Transverse colon (tissue), 4 donors: ENCODE results near the gene FXYD3. TPM values are rescaled to one million over a fixed set of nuclear protein-coding genes. Genes with fewer than 3 reads are reported as not detected.

Experiments used
- DNase-seq: peaks from one replicate; pipeline ENCODE4 v3.0.0-alpha.2; 2019
- H3K27ac ChIP-seq, 4 donors: fragments of 200-600 bp; sonication (generic); 2 replicates each; pipeline ENCODE4 v1.5.1; 2016 to 2018; ENCODE audit warnings: inconsistent platforms in 4 of 4
- H3K27me3 ChIP-seq: fragments of 200-600 bp; sonication (generic); 2 replicates; pipeline ENCODE4 v1.5.1; 2017; ENCODE audit warnings: inconsistent platforms
- H3K36me3 ChIP-seq, 4 donors: fragments of 200-600 bp; sonication (generic); 2 replicates each; pipeline ENCODE4 v1.5.1; 2017 to 2019; ENCODE audit warnings: inconsistent platforms in 4 of 4
- H3K4me1 ChIP-seq, 4 donors: fragments of 200-600 bp; sonication (generic); 2 replicates each; pipeline ENCODE4 v1.5.1; 2017 to 2020; ENCODE audit warnings: inconsistent platforms in 4 of 4
- H3K4me3 ChIP-seq, 4 donors: fragments of 200-600 bp; sonication (generic); 1 replicate in 1 of 4; 2 replicates in 3 of 4; pipeline versions ENCODE4 v1.5.1 to v1.6.1; 2017 to 2019; ENCODE audit warnings: inconsistent platforms in 4 of 4
- H3K9me3 ChIP-seq, 2 donors: fragments of 200-600 bp; sonication (generic); 2 replicates each; pipeline ENCODE4 v1.5.1; 2017 to 2019; ENCODE audit warnings: inconsistent platforms in 2 of 2
- CTCF ChIP-seq, 5 experiments: fragments of 200-600 bp in 3 of 5; fragments of 450-650 bp in 2 of 5; sonication (generic) in 3 of 5; IDR thresholded peaks; 1 replicate in 2 of 5; 2 replicates in 3 of 5; pipeline ENCODE4 v1.5.1; 2016 to 2017; ENCODE audit warnings: antibody characterized with exemption in 5 of 5, inconsistent platforms in 3 of 5, mild to moderate bottlenecking in 2 of 5, moderate library complexity in 1 of 5
- EP300 ChIP-seq: sonication (generic); formaldehyde crosslinking; IDR thresholded peaks from one replicate; pipeline ENCODE4 v1.6.1; 2017; ENCODE audit warnings: antibody characterized with exemption, low read depth
- POLR2A ChIP-seq: fragments of 450-650 bp; IDR thresholded peaks from one replicate; pipeline ENCODE4 v1.6.1; 2016; ENCODE audit warnings: antibody characterized with exemption, mild to moderate bottlenecking, moderate library complexity
- POLR2AphosphoS5 ChIP-seq, 3 donors: sonication (generic); formaldehyde crosslinking; IDR thresholded peaks; one replicate each; pipeline ENCODE4 v1.6.1; 2016; ENCODE audit warnings: antibody characterized with exemption in 3 of 3
- WGBS, 2 donors: methylation state at CpG; one replicate each; pipeline ENCODE4 v1.1.5; 2018; ENCODE audit warnings: low coverage in 1 of 2; 5-methylcytosine and 5-hydroxymethylcytosine counted together
- in situ Hi-C, 4 donors: fragments of 200-750 bp; cut with MboI; loops; one replicate each; pipeline versions ENCODE4 v1.15.0 to v1.15.1; 2017; ENCODE audit warnings: low sequenced_read_pairs in 3 of 4, low pct_ligation_motif_present in 1 of 4, low pct_unique_long_range_greater_than_20kb in 1 of 4
- intact Hi-C: fragments of 100-400 bp; cut with DNase I; formaldehyde crosslinking; loops from one replicate; pipeline ENCODE4 v1.15.1; 2023; ENCODE audit warnings: low total_unique reads
- total RNA-seq, 4 donors: library from RNA; depleted of rRNA; stranded (reverse); fragments of >200 nt; gene quantifications; one replicate each; pipeline ENCODE4 v1.1.0, GENCODE V29; 2016

FXYD3 gene
- total RNA-seq, 4 donors from 2014 or later, result 1,678 to 4,641 (median 3,622) TPM

- Histone ChIP-seq H3K4me1 (peaks cover 7 to 26% (median 18%) of the 10 kb centered on the region in 4 donors), H3K36me3 (peaks cover 0 to 6% (median 0%) of the 10 kb centered on the region in 4 donors), H3K4me3 (no peak overlapping the region), H3K27ac (no peak overlapping the region), H3K27me3 (peaks cover 48% of the 10 kb centered on the region), H3K9me3 (no peaks in the 10 kb centered on the region)
- TF ChIP-seq POLR2AphosphoS5 (IDR thresholded peaks at IDR 0.05), result no peak
- TF ChIP-seq CTCF (IDR thresholded peaks at IDR 0.05), result no peak
- no peak for TF ChIP-seq EP300
- no peak for TF ChIP-seq POLR2A
- no peak for DNase-seq
- intact Hi-C loops (no loop called here), in situ Hi-C loops (no loop called here)
- 82 to 92% methylated on average over 2 to 7 of the region's 7 CpGs for WGBS, 2 donors
These were observed 41.0 kb downstream of the FXYD3 start for GRCh38 chr19:35156673-35157014.

GRCh38 chr19:35157431-35157830 lies 41.8 kb downstream of the FXYD3 start:
- Histone ChIP-seq H3K9me3 (no peaks in the 10 kb centered on the region), H3K36me3 (peaks cover 0 to 6% (median 0%) of the 10 kb centered on the region in 4 donors), H3K4me1 (peaks cover 7 to 26% (median 18%) of the 10 kb centered on the region in 4 donors), H3K27me3 (peaks cover 40% of the 10 kb centered on the region), H3K27ac (no peak overlapping the region), H3K4me3 (no peak overlapping the region)
- no peak for DNase-seq
- 90 to 100% methylated on average over 1 to 4 of the region's 4 CpGs for WGBS, 2 donors
- in situ Hi-C loops, result no loop called here
- TF ChIP-seq CTCF (IDR thresholded peaks at IDR 0.05) (no peak), POLR2A (no peak), POLR2AphosphoS5 (IDR thresholded peaks at IDR 0.05) (no peak), EP300 (no peak)
- intact Hi-C loops, result no loop called here

GRCh38 chr19:35159606-35160005 lies 44.0 kb downstream of the FXYD3 start:
- Histone ChIP-seq H3K4me1 (peaks cover 0 to 12% (median 6%) of the 10 kb centered on the region in 4 donors), H3K9me3 (no peaks in the 10 kb centered on the region), H3K27ac (no peak overlapping the region), H3K27me3 (peaks cover 22% of the 10 kb centered on the region), H3K36me3 (peaks cover 0 to 13% (median 0%) of the 10 kb centered on the region in 4 donors), H3K4me3 (no peak overlapping the region)
- DNase-seq, result no peak
- in situ Hi-C loops, result no loop called here
- TF ChIP-seq CTCF (IDR thresholded peaks at IDR 0.05), result no peak
- TF ChIP-seq POLR2A, result no peak
- no peak for TF ChIP-seq EP300
- TF ChIP-seq POLR2AphosphoS5 (IDR thresholded peaks at IDR 0.05), result no peak
- intact Hi-C loops, result no loop called here
- WGBS, 2 donors, result 93 to 100% methylated on average over 1 to 8 of the region's 8 CpGs

- Histone ChIP-seq H3K27me3 (peaks cover 9% of the 10 kb centered on the region), H3K4me3 (no peak overlapping the region), H3K27ac (no peak overlapping the region), H3K36me3 (peaks cover 0 to 13% (median 0%) of the 10 kb centered on the region in 4 donors), H3K4me1 (peaks cover 0 to 4% (median under 1%) of the 10 kb centered on the region in 4 donors), H3K9me3 (no peaks in the 10 kb centered on the region)
- intact Hi-C loops (no loop called here), in situ Hi-C loops (no loop called here)
- no peak for TF ChIP-seq POLR2A
- DNase-seq, result no peak
- WGBS, 2 donors, result 87 to 90% methylated on average over 8 to 9 of the region's 9 CpGs
These were observed 45.2 kb downstream of the FXYD3 start for GRCh38 chr19:35160629-35161433.
